HAP-1 (cell line): ENCODE data around the gene GAL.

Source experiments
- DNase-seq, 2 experiments: peaks; one replicate each; pipeline ENCODE4 v3.0.0-alpha.2; 2016 to 2020; ENCODE audit warnings: low spot score in 2 of 2
- H3K27me3 ChIP-seq: fragments of 250-450 bp; sonication (Bioruptor Pico); 2 replicates; pipeline ENCODE4 v1.5.1; 2020; ENCODE audit warnings: low read depth, mild to moderate bottlenecking, moderate library complexity
- H3K36me3 ChIP-seq: fragments of 250-450 bp; sonication (Bioruptor Pico); replicated peaks from 2 replicates; pipeline ENCODE4 v1.5.1; 2020; ENCODE audit warnings: mild to moderate bottlenecking
- H3K4me1 ChIP-seq: fragments of 250-450 bp; sonication (Bioruptor Pico); 2 replicates; pipeline ENCODE4 v1.5.1; 2020; ENCODE audit warnings: mild to moderate bottlenecking
- H3K4me3 ChIP-seq: fragments of 250-450 bp; sonication (Bioruptor Pico); 2 replicates; pipeline ENCODE4 v1.5.1; 2020; ENCODE audit warnings: mild to moderate bottlenecking, moderate library complexity
- H3K9me3 ChIP-seq: fragments of 250-450 bp; sonication (Bioruptor Pico); 2 replicates; pipeline ENCODE4 v1.5.1; 2020; ENCODE audit warnings: mild to moderate bottlenecking, moderate library complexity
- in situ Hi-C: fragments of 300-500 bp; cut with MboI; formaldehyde crosslinking; loops from 3 replicates; pipeline ENCODE4 v1.14.3; 2020; ENCODE audit warnings: low sequenced_read_pairs, inconsistent platforms, mixed read lengths

Gene GAL

DNA sequence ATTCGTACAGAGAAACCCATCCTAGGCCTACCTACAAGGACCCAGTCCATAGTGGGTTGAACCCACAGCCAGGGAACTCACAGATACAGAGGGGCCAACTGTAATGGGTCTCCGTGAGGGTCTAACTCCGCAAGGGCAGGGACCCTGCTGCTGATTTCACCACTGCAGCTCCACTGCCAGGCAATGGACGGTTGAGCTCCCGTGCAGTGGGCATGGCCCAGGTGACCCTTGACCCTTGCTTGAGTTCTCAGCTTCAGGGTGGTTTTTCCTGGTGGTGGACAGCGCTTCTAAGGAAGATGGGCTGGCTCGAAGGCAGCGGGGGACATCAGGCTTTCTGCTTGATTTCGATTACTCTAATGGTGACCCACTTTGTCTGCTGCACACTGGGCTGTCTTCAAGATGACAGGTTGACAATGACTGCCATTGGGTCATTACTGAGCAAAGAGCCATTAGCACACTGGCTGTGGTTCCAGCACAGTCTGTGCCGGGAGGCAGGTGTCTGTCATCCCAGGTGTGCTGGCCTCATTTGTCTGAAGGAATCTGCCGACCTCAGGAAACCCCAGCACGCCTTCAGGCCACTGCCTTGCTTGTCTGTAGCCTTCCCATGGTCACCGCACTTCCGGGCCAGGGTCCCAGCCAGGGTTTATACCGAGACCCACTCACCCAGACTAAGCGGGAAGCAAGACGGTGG is 3.7 kb upstream of the GAL start:
- Histone ChIP-seq H3K36me3 (no peaks in the 10 kb centered on the region), H3K27me3 (no peaks in the 10 kb centered on the region), H3K4me3 (no peak overlapping the region), H3K9me3 (no peaks in the 10 kb centered on the region), H3K4me1 (no peaks in the 10 kb centered on the region)
- peak in 1 of 2 experiments; percentile 5 for DNase-seq
- in situ Hi-C loops: no loop called here

DNA sequence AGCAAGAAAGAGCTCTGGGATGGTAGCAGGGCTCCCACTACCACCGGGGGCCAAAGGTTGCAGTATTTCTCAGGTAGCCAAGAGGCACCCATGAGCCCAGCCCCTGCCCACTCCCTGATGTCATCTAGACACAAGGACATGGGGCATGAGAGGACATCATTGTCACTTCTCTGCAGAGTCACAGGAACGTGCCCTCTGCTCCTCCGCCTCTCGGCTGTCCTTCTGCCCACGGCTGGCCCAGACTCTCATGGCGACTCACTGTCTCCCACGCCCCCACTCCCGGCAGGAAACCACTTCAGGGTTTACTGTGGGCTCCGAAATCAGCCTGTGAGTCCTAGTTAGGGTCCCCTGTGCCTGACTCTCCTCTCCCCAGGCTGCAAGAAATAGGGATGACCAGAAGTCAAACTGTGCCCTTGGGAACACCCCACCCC is 1.8 kb upstream of the GAL start:
- peak in 1 of 2 experiments; percentile 4 for DNase-seq
- no peak overlapping the region for H3K4me3 ChIP-seq
- no peaks in the 10 kb centered on the region for H3K9me3 ChIP-seq
- H3K4me1 ChIP-seq: no peaks in the 10 kb centered on the region
- H3K27me3 ChIP-seq: no peaks in the 10 kb centered on the region
- in situ Hi-C loops: no loop called here
- no peaks in the 10 kb centered on the region for H3K36me3 ChIP-seq

- Histone ChIP-seq H3K4me3 (no peak overlapping the region), H3K4me1 (no peaks in the 10 kb centered on the region), H3K27me3 (no peaks in the 10 kb centered on the region), H3K36me3 (no peaks in the 10 kb centered on the region), H3K9me3 (no peaks in the 10 kb centered on the region)
- in situ Hi-C loops: no loop called here
- DNase-seq: peak in 1 of 2 experiments; percentile 3
These were observed 1.2 kb upstream of the GAL start for GRCh38 chr11:68683121-68683520.

DNA sequence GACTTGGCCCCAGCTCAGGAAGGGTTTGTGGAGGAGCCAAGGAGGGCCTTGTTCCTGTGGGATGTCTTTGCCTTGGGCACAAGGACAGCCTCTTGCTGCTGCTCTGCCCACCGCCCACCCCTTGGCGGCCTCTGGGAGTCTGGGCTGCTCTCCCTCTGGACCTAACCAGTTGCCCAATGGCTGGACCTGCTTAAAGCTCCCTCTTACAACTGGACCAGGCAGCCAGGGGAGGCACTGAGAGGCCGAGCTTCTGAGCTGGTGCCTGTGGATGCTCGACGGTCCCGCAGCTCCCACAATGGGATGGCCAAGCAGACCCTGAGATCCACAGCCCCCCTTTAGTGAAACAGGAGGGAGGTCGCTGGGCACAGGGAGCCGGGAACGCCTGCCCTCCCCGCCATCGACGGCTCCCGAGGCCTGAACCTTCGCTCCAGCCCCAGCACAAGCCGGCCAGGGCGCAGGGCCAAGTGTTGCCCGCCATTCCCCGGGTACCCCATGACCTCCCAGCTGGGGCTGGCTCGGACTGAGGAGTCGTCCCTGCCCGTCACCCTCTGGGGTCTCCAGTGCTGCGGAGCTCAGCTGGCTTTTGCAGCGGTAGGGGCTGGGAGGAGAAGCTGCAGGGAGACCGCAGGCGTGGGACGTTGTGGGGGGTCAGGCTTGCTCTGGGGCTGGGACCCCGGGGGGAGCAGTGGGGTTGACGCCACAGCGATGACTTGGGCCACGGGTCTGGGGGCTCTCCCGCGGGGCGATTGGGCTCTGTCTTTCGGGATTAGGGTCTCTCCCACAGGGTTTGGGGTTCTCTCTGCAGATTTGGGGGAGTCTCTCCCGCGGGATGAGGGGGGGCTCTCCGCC is 584 bp upstream of the GAL start:
- in situ Hi-C loops: no loop called here
- Histone ChIP-seq H3K4me1 (no peaks in the 10 kb centered on the region), H3K4me3 (no peak overlapping the region), H3K27me3 (no peaks in the 10 kb centered on the region), H3K9me3 (no peaks in the 10 kb centered on the region), H3K36me3 (no peaks in the 10 kb centered on the region)
- peak in 1 of 2 experiments; percentile 5 for DNase-seq

- in situ Hi-C loops: no loop called here
- DNase-seq: peak in 1 of 2 experiments; percentile 2
- no peaks in the 10 kb centered on the region for H3K27me3 ChIP-seq
- H3K36me3 ChIP-seq: no peaks in the 10 kb centered on the region
- no peaks in the 10 kb centered on the region for H3K9me3 ChIP-seq
- no peak overlapping the region for H3K4me3 ChIP-seq
- no peaks in the 10 kb centered on the region for H3K4me1 ChIP-seq
These were observed 1.5 kb downstream of the GAL start for GRCh38 chr11:68685656-68686380.

DNA sequence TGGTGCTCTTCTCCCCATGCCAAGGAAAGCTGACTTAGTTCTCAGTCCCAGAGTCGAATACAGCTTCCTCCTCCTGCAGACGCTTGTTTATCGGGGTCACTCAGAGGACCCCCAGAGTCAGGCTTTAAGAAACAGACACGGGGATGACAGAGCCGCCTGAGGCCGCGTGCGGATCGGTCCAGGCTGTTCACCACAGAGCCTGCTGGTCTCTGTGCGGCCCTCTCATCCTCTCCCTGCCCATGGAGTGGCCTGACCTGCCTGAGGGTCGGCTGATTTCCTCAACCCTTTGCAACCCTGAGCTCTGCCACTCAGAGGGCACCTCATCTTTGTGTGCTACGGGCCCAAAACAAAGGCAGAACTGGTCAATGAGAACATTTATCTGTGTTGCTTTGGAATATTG is 2.1 kb downstream of the GAL start:
- H3K9me3 ChIP-seq: no peaks in the 10 kb centered on the region
- in situ Hi-C loops: no loop called here
- DNase-seq: peak in 1 of 2 experiments; percentile 4
- no peaks in the 10 kb centered on the region for H3K4me1 ChIP-seq
- no peaks in the 10 kb centered on the region for H3K36me3 ChIP-seq
- H3K27me3 ChIP-seq: no peaks in the 10 kb centered on the region
- no peak overlapping the region for H3K4me3 ChIP-seq

GRCh38 chr11:68687311-68687710 is 3.0 kb downstream of the GAL start:
- in situ Hi-C loops: no loop called here
- no peak for DNase-seq
- H3K9me3 ChIP-seq: no peaks in the 10 kb centered on the region
- H3K4me3 ChIP-seq: no peak overlapping the region
- H3K36me3 ChIP-seq: no peaks in the 10 kb centered on the region
- no peaks in the 10 kb centered on the region for H3K27me3 ChIP-seq
- no peaks in the 10 kb centered on the region for H3K4me1 ChIP-seq

DNA sequence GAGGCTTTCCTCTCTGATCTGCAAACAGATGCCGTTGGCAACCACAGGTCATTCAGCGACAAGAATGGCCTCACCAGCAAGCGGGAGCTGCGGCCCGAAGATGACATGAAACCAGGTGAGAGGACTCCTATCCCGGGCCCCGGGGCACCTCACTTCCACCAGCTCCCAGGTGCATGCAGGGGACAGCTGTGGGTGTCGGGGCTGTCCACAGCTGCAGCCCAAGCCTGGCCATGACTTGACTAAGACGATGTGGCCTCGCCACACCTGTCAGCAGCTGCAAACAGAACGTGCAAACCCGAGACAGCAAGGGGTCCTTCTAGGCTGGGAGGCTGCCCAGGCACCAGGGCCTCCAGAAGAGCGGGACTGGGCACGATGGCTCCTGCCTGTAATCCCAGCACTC is 3.6 kb downstream of the GAL start:
- Histone ChIP-seq H3K36me3 (no peaks in the 10 kb centered on the region), H3K4me3 (no peak overlapping the region), H3K27me3 (no peaks in the 10 kb centered on the region), H3K4me1 (no peaks in the 10 kb centered on the region), H3K9me3 (no peaks in the 10 kb centered on the region)
- in situ Hi-C loops: no loop called here
- peak in 1 of 2 experiments; percentile 1 for DNase-seq

GRCh38 chr11:68688881-68689280 is 4.5 kb downstream of the GAL start:
- no peaks in the 10 kb centered on the region for H3K36me3 ChIP-seq
- no peaks in the 10 kb centered on the region for H3K4me1 ChIP-seq
- no peak overlapping the region for H3K4me3 ChIP-seq
- no peaks in the 10 kb centered on the region for H3K27me3 ChIP-seq
- no peaks in the 10 kb centered on the region for H3K9me3 ChIP-seq
- in situ Hi-C loops: no loop called here
- DNase-seq: peak in 1 of 2 experiments; percentile 6

GRCh38 chr11:68689737-68690625 is 5.6 kb downstream of the GAL start:
- DNase-seq: peak in 1 of 2 experiments; percentile 2
- Histone ChIP-seq H3K36me3 (no peaks in the 10 kb centered on the region), H3K9me3 (peaks cover 3% of the 10 kb centered on the region; the same call in 1 of the 2 replicates), H3K27me3 (no peaks in the 10 kb centered on the region), H3K4me3 (no peak overlapping the region), H3K4me1 (no peaks in the 10 kb centered on the region)
- in situ Hi-C loops: no loop called here

GRCh38 chr11:68690671-68691401 is 6.5 kb downstream of the GAL start:
- H3K4me3 ChIP-seq: no peak overlapping the region
- in situ Hi-C loops: no loop called here
- DNase-seq: peak in 1 of 2 experiments; percentile 6

DNA sequence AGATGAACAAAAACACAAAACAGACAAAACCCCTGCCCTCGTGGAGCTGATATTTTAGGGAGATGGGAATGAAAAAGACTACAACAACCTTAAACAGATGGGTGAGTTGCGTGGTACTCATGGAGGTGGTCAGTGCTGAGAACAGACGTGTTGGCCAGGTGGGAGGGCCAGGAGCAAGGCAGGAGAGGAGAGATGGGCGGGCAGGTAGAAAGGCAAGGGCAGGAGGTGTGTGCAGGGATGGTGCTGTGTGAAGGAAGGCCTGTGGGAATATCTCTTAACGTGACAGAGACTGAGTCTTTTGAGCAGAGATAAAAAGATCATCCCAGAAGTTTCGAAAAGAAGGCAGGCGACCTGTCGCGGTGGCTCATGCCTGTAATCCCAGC is 7.0 kb downstream of the GAL start:
- H3K4me1 ChIP-seq: no peaks in the 10 kb centered on the region
- no peak overlapping the region for H3K4me3 ChIP-seq
- no peaks in the 10 kb centered on the region for H3K27me3 ChIP-seq
- DNase-seq: peak in 1 of 2 experiments; percentile 2
- H3K36me3 ChIP-seq: no peaks in the 10 kb centered on the region
- peaks cover 3% of the 10 kb centered on the region; the same call in 1 of the 2 replicates for H3K9me3 ChIP-seq
- in situ Hi-C loops: no loop called here

More at GRCh38 chr11:68690671-68691401, 6.5 kb downstream of the GAL start:
- no peaks in the 10 kb centered on the region for H3K36me3 ChIP-seq
- H3K9me3 ChIP-seq: peaks cover 3% of the 10 kb centered on the region; the same call in 1 of the 2 replicates
- H3K27me3 ChIP-seq: no peaks in the 10 kb centered on the region
- no peaks in the 10 kb centered on the region for H3K4me1 ChIP-seq
